Midbrain (tissue), 1 donor: Measurements from ENCODE around the gene MTMR12.

ENCODE experiments used
- DNase-seq: peaks from one replicate; lab custom pipeline; 2025; lab: John Stamatoyannopoulos, UW

Gene MTMR12

DNA sequence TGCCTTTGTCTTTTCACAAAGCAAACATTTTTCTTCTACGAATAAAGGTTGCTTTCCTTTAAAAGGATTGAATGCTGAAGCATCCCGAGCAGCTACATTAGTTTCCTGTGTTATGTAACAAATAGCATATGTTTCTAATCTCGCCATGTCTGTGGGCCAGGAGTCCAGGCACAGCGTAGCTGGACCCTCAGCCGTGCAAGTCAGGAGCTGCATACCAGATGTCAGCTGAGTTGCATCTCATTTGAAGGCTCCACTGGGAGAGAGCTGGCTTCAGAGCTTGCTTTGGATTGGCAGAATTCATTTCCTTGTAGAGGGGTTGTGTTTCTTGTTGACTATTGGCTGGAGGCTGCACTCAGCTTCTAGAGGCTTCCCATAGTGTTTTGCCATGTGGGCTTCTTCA, 122.6 kb downstream of the MTMR12 start:
- DNase-seq: no peak

DNA sequence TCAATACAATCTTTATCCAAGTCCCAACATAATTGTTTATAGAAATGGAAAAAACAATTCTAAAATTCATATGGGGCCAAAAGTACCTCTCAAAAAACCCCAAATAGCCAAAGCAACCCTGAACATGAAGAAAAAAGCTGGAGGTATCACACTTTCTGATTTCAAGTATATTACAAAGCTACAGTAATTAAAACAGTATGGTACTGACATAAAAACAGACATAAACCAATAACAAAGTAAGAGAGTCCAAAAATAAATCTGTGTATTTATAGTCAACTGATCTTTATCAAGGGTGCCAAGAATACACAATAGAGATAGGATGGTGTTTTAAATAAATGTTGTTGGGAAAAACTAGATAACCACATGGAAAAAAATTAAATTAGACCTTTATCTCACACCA, 125.1 kb downstream of the MTMR12 start:
- no peak for DNase-seq

DNA sequence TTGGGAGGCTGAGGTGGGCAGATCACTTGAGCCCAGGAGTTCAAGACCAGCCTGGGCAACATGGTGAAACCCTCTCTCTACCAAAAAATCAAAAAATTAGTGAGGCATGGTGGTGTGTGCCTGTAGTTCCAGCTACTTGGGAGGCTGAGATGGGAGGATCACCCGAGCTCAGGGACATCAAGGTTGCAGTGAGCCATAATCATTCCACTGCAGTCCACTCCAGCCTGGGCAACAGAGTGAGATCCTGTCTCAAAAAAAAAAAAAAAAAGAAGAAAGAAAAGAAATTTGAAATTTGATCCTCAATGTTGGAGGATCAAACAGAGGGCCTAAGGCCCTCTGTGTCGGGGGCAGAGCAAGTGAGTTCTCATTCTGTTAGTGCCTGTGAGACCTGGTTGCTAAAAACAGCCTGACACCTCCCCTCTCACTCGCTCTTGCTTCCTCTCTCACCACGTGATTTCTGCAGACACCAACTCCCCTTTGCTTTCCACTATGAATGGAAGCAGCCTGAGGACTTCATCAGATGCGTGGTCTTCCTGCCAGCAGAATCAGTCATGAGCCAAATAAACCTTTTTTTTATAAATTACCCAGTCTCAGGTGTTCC, 130.2 kb downstream of the MTMR12 start:
- no peak for DNase-seq
